Fibroblast of lung (primary cell): ENCODE measurements around the gene VAV2. TPM values are rescaled to one million over a fixed set of nuclear protein-coding genes. Genes with fewer than 3 reads are reported as not detected.

Source experiments
- DNase-seq, 2 donors: peaks; one replicate each; pipeline versions ENCODE4 v3.0.0 to v3.0.0-alpha.2; 2010; ENCODE audit warnings: low read depth in 2 of 2
- H2AFZ ChIP-seq: 2 replicates; pipeline ENCODE4 v1.5.1; 2012; ENCODE audit warnings: low read length, control low read depth, inconsistent platforms
- H3K27ac ChIP-seq: 2 replicates; pipeline ENCODE4 v1.5.1; 2011; ENCODE audit warnings: low read length, control low read depth; ENCODE audit not compliant: insufficient read depth
- H3K27me3 ChIP-seq: 2 replicates; pipeline ENCODE4 v1.5.1; 2011; ENCODE audit warnings: mild to moderate bottlenecking, low read length; ENCODE audit not compliant: control insufficient read depth, insufficient read depth
- H3K36me3 ChIP-seq: 2 replicates; pipeline ENCODE4 v1.5.1; 2011; ENCODE audit warnings: low read length; ENCODE audit not compliant: control insufficient read depth, insufficient read depth
- H3K4me1 ChIP-seq: 2 replicates; pipeline ENCODE4 v1.5.1; 2011; ENCODE audit warnings: low read length; ENCODE audit not compliant: control insufficient read depth, insufficient read depth; ENCODE audit errors: extremely low read depth
- H3K4me2 ChIP-seq: 2 replicates; pipeline ENCODE4 v1.5.1; 2011; ENCODE audit warnings: low read length, control low read depth; ENCODE audit not compliant: insufficient read depth; ENCODE audit errors: extremely low read depth
- H3K4me3 ChIP-seq, 4 experiments: fragments of 200-600 bp in 1 of 4; sonication (generic) in 1 of 4; replicated peaks in 1 of 4; 2 replicates each; pipeline ENCODE4 v1.5.1; 2011 to 2016; ENCODE audit warnings: low read length in 4 of 4, low read depth in 3 of 4, mild to moderate bottlenecking in 3 of 4, control low read depth in 2 of 4, inconsistent platforms in 1 of 4, mixed read lengths in 1 of 4; ENCODE audit not compliant: insufficient read depth in 1 of 4; ENCODE audit errors: control extremely low read depth in 1 of 4
- H3K79me2 ChIP-seq: 2 replicates; pipeline ENCODE4 v1.5.1; 2012; ENCODE audit warnings: mild to moderate bottlenecking, low read length, inconsistent platforms; ENCODE audit not compliant: control insufficient read depth, insufficient read depth
- H3K9ac ChIP-seq: 2 replicates; pipeline ENCODE4 v1.5.1; 2011; ENCODE audit warnings: mild to moderate bottlenecking, low read length, control low read depth; ENCODE audit not compliant: insufficient read depth
- H3K9me3 ChIP-seq: 2 replicates; pipeline ENCODE4 v1.5.1; 2012; ENCODE audit warnings: low read depth, low read length; ENCODE audit not compliant: control insufficient read depth, insufficient read depth
- H4K20me1 ChIP-seq: 2 replicates; pipeline ENCODE4 v1.5.1; 2011; ENCODE audit warnings: low read length; ENCODE audit not compliant: control insufficient read depth, insufficient read depth; ENCODE audit errors: extremely low read depth
- EZH2 ChIP-seq: IDR thresholded peaks from 2 replicates; pipeline ENCODE4 v1.5.1; 2012; ENCODE audit warnings: low read length, control low read depth, mild to moderate bottlenecking; ENCODE audit errors: missing control alignments
- polyA plus RNA-seq, 2 donors: library from polyadenylated mRNA; depleted of rRNA in 1 of 2; stranded (reverse) in 1 of 2; unstranded in 1 of 2; fragments of >200 nt; gene quantifications; 2 replicates each; pipeline ENCODE4 v1.2.1, GENCODE V29; 2011 to 2012; ENCODE audit warnings: missing spikeins in 1 of 2
- total RNA-seq: library from RNA; depleted of rRNA; stranded (reverse); fragments of >200 nt; gene quantifications from 2 replicates; pipeline ENCODE4 v1.2.1, GENCODE V29; 2014
- TF ChIP-seq, protein P1 (sequence below), 2 donors: IDR thresholded peaks in 1 of 2; conservative IDR thresholded peaks in 1 of 2; 1 replicate in 1 of 2; 2 replicates in 1 of 2; pipeline ENCODE4 v1.5.1; 2011 to 2012; ENCODE audit warnings: low read length in 2 of 2, control low read depth in 1 of 2, inconsistent platforms in 1 of 2, low read depth in 1 of 2, mild to moderate bottlenecking in 1 of 2

Gene VAV2
- total and polyA plus RNA-seq, 2 donors (not counting 1 experiment from before 2014, with no cell fraction given), result 13.7 to 17.7 TPM

GRCh38 chr9:133953976-133954709 lies 38.0 kb downstream of the VAV2 start:
- TF ChIP-seq EZH2, result no peak
- TF ChIP-seq, protein P1, sequence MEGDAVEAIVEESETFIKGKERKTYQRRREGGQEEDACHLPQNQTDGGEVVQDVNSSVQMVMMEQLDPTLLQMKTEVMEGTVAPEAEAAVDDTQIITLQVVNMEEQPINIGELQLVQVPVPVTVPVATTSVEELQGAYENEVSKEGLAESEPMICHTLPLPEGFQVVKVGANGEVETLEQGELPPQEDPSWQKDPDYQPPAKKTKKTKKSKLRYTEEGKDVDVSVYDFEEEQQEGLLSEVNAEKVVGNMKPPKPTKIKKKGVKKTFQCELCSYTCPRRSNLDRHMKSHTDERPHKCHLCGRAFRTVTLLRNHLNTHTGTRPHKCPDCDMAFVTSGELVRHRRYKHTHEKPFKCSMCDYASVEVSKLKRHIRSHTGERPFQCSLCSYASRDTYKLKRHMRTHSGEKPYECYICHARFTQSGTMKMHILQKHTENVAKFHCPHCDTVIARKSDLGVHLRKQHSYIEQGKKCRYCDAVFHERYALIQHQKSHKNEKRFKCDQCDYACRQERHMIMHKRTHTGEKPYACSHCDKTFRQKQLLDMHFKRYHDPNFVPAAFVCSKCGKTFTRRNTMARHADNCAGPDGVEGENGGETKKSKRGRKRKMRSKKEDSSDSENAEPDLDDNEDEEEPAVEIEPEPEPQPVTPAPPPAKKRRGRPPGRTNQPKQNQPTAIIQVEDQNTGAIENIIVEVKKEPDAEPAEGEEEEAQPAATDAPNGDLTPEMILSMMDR (conservative IDR thresholded peaks at IDR 0.05 in 1 of 2, IDR thresholded peaks at IDR 0.05 in 1 of 2; ENCODE audit: low read depth in 1 of 2, low read length in 2 of 2), result no peak
- H3K4me1 ChIP-seq, result peaks cover 23% of the 10 kb centered on the region
- no peak overlapping the region for H3K27ac ChIP-seq
- H3K4me2 ChIP-seq, result no peak overlapping the region
- no peak overlapping the region for H3K4me3 ChIP-seq
- H2AFZ ChIP-seq, result no peak overlapping the region
- H4K20me1 ChIP-seq, result no peaks in the 10 kb centered on the region
- no peaks in the 10 kb centered on the region for H3K36me3 ChIP-seq
- DNase-seq, result no peak
- H3K27me3 ChIP-seq, result no peaks in the 10 kb centered on the region
- H3K79me2 ChIP-seq, result peaks cover 38% of the 10 kb centered on the region
- H3K9ac ChIP-seq, result no peak overlapping the region
- no peaks in the 10 kb centered on the region for H3K9me3 ChIP-seq

DNA sequence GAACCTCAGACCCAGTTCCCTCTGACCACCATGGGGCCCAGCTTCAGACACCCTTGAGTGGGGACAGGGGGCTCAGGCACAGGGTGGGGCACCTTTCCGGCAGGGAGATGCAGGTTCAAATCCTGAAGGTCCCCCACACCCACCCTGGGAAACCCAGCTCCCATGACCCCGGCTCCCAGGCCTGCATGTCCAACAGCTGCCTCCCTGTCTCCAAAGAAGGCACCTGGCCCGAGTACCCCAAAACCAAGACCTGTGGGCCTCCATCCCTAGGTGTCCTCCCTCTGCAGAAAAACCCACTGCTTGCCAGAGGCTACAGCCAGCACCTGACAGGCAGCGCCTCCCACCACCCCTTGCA lies 38.5 kb downstream of the VAV2 start:
- no peak overlapping the region for H3K4me2 ChIP-seq
- no peaks in the 10 kb centered on the region for H3K27me3 ChIP-seq
- no peak overlapping the region for H3K4me3 ChIP-seq
- H3K79me2 ChIP-seq, result peaks cover 38% of the 10 kb centered on the region
- no peaks in the 10 kb centered on the region for H3K36me3 ChIP-seq
- H2AFZ ChIP-seq, result no peak overlapping the region
- DNase-seq, result no peak
- H4K20me1 ChIP-seq, result no peaks in the 10 kb centered on the region
- H3K4me1 ChIP-seq, result peaks cover 23% of the 10 kb centered on the region
- TF ChIP-seq, protein P1 (conservative IDR thresholded peaks at IDR 0.05 in 1 of 2, IDR thresholded peaks at IDR 0.05 in 1 of 2; ENCODE audit: low read depth in 1 of 2, low read length in 2 of 2), result no peak
- TF ChIP-seq EZH2, result no peak
- no peaks in the 10 kb centered on the region for H3K9me3 ChIP-seq
- no peak overlapping the region for H3K27ac ChIP-seq
- no peak overlapping the region for H3K9ac ChIP-seq

DNA sequence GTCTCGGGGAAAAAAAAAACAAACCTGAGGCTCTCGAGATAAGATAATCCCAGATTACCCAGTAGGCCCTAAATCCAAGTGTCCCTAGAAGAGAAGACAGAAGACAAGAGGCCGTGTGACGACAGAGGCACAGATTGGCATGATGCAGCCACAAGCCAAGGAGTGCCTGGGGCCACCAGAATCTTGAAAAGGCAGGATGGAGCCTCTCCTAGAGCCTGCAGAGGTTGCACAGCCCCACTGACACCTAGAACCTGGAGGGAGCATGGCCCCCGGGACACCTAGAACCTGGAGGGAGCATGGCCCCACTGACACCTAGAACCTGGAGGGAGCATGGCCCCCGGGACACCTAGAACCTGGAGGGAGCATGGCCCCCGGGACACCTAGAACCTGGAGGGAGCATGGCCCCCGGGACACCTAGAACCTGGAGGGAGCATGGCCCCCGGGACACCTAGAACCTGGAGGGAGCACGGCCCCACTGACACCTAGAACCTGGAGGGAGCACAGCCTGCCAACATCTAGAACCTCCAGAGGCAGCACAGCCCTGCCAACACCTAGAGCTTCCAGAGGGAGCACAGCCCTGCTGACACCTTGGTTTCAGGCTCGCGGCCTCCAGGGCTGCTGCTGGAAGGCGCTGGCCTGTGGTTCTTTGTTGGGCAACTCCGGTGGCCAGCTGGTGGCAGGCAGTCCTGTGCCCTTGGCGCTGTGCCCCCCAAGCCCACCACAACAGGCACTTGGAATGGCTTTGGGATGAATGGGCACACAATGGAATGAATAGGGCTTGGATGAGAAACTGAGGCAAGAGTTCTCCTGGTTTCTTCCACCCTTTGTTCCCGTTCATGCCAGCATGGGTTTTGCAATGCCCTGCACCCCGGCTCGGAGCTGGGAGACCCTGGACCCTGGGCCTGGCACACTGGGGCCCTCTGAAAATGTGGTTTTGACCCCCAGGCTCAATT lies 39.2 kb downstream of the VAV2 start:
- H3K4me1 ChIP-seq, result peaks cover 23% of the 10 kb centered on the region
- no peak for TF ChIP-seq EZH2
- TF ChIP-seq, protein P1 (conservative IDR thresholded peaks at IDR 0.05 in 1 of 2, IDR thresholded peaks at IDR 0.05 in 1 of 2; ENCODE audit: low read depth in 1 of 2, low read length in 2 of 2), result no peak
- H2AFZ ChIP-seq, result no peak overlapping the region
- H3K27me3 ChIP-seq, result no peaks in the 10 kb centered on the region
- H3K79me2 ChIP-seq, result peaks cover 40% of the 10 kb centered on the region
- no peak overlapping the region for H3K4me3 ChIP-seq
- no peaks in the 10 kb centered on the region for H4K20me1 ChIP-seq
- H3K9ac ChIP-seq, result no peak overlapping the region
- DNase-seq, result no peak
- no peaks in the 10 kb centered on the region for H3K36me3 ChIP-seq
- H3K9me3 ChIP-seq, result no peaks in the 10 kb centered on the region
- H3K27ac ChIP-seq, result no peak overlapping the region
- H3K4me2 ChIP-seq, result no peak overlapping the region
